OCI-LY3 (cell line): Measurements from ENCODE around the gene CRIM1.

Experiments
- CTCF ChIP-seq: fragments of 200-600, 300-600 bp; sonication (generic); IDR thresholded peaks from 2 replicates; pipeline ENCODE4 v1.5.1; 2014; ENCODE audit warnings: antibody characterized with exemption, low read length, low read depth
- EZH2phosphoT487 ChIP-seq: fragments of 200-600 bp; shearing (Covaris generic); IDR thresholded peaks from 2 replicates; pipeline ENCODE4 v1.6.1; 2018; ENCODE audit warnings: antibody characterized with exemption, mixed run types, low read depth

- TF ChIP-seq CTCF (no peak), EZH2phosphoT487 (no peak)
Observed at GRCh38 chr2:36376319-36376765, 20.8 kb downstream of the CRIM1 start.
